ES-I3 (cell line): ENCODE data around the gene TVP23B.

ENCODE experiments used
- H3K36me3 ChIP-seq: 2 replicates; pipeline ENCODE4 v1.6.1; 2013; ENCODE audit warnings: mild to moderate bottlenecking, low read length, control low read depth, moderate library complexity; ENCODE audit not compliant: insufficient read depth
- H3K4me1 ChIP-seq: 2 replicates; pipeline ENCODE4 v1.6.1; 2013; ENCODE audit warnings: mild to moderate bottlenecking, control low read depth, low read length; ENCODE audit not compliant: insufficient read depth
- H3K9ac ChIP-seq: 2 replicates; pipeline ENCODE4 v1.6.1; 2013; ENCODE audit warnings: low read depth, mild to moderate bottlenecking, low read length, moderate library complexity
- H3K9me3 ChIP-seq: 2 replicates; pipeline ENCODE4 v1.6.1; 2013; ENCODE audit warnings: mild to moderate bottlenecking, low read length, moderate library complexity; ENCODE audit not compliant: control insufficient read depth, insufficient read depth

The TVP23B gene

DNA sequence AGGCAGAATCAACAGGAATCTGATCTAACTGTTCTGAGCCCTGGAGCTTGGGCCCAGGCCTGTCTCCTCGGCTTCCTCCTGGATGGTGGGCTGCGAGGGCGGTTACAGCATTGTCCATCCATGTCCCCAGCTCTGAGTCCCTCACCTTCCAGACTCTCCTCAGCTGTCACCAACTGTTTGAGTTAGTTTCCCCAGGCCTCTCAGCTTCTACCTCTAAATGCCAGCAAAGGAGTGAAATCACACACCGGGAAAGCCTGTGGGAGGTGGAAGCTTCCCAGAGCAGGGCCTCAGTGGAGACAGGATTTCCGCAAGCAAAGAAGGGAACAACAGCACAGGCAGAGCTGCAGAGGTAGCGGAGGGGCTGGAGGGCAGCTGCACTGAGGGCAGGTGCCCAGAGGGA, 67.5 kb downstream of the TVP23B start:
- no peaks in the 10 kb centered on the region for H3K9me3 ChIP-seq
- H3K9ac ChIP-seq: no peak overlapping the region
- H3K36me3 ChIP-seq: no peaks in the 10 kb centered on the region
- H3K4me1 ChIP-seq: no peaks in the 10 kb centered on the region

DNA sequence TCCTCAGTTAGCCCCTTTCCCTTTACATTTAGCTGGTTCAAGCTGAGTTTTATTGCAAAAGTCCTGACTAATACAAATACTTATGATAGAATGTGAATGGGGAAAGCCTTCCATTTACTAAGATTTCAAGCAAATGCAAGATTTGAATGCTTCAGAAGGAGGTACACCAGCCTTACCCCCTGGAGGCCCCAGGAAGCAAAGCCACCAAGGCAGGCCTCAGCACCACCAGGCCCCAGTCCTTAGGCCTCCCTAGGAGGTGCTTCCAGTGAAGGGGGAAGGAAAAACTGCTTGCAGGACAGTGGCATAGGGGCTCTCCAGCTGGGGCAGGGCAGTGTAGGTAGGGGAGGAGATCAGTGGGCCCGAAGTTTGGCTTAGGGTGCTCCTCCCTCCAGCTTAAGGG, 69.7 kb downstream of the TVP23B start:
- no peaks in the 10 kb centered on the region for H3K36me3 ChIP-seq
- no peaks in the 10 kb centered on the region for H3K4me1 ChIP-seq
- H3K9ac ChIP-seq: no peak overlapping the region

GRCh38 chr17:18851201-18851600, 70.2 kb downstream of the TVP23B start:
- Histone ChIP-seq H3K9ac (no peak overlapping the region), H3K36me3 (no peaks in the 10 kb centered on the region), H3K9me3 (no peaks in the 10 kb centered on the region), H3K4me1 (no peaks in the 10 kb centered on the region)

More for the DNA sequence above, 69.7 kb downstream of the TVP23B start:
- H3K9me3 ChIP-seq: no peaks in the 10 kb centered on the region

GRCh38 chr17:18854956-18855355, 74.0 kb downstream of the TVP23B start:
- no peaks in the 10 kb centered on the region for H3K9me3 ChIP-seq
- no peaks in the 10 kb centered on the region for H3K36me3 ChIP-seq
- H3K9ac ChIP-seq: no peak overlapping the region
- H3K4me1 ChIP-seq: peaks cover 5% of the 10 kb centered on the region; the same call in 1 of the 2 replicates

- H3K4me1 ChIP-seq: peaks cover 5% of the 10 kb centered on the region; the same call in 1 of the 2 replicates
- peak overlapping the region; percentile 64 for H3K9ac ChIP-seq
- H3K36me3 ChIP-seq: no peaks in the 10 kb centered on the region
- no peaks in the 10 kb centered on the region for H3K9me3 ChIP-seq
Measured at GRCh38 chr17:18855831-18856569, 75.0 kb downstream of the TVP23B start.
